Cardiac fibroblast (primary cell): Measurements from ENCODE around the gene ATPAF2.

Experiments used
- DNase-seq, 2 donors: peaks; one replicate each; pipeline versions ENCODE4 v3.0.0 to v3.0.0-alpha.2; 2010; ENCODE audit warnings: low read depth in 2 of 2
- H3K4me3 ChIP-seq, 2 donors: replicated peaks in 1 of 2; 1 replicate in 1 of 2; 2 replicates in 1 of 2; pipeline ENCODE4 v1.5.1; 2011; ENCODE audit warnings: low read depth in 2 of 2, low read length in 2 of 2, mild to moderate bottlenecking in 2 of 2, moderate library complexity in 1 of 2
- CTCF ChIP-seq: IDR thresholded peaks from one replicate; pipeline ENCODE4 v1.5.1; 2011; ENCODE audit warnings: low read depth, mild to moderate bottlenecking, low read length, inconsistent platforms

Gene ATPAF2

GRCh38 chr17:18014006-18014405, 25.0 kb downstream of the ATPAF2 start:
- no peak for DNase-seq
- TF ChIP-seq CTCF: no peak
- no peak overlapping the region for H3K4me3 ChIP-seq

DNA sequence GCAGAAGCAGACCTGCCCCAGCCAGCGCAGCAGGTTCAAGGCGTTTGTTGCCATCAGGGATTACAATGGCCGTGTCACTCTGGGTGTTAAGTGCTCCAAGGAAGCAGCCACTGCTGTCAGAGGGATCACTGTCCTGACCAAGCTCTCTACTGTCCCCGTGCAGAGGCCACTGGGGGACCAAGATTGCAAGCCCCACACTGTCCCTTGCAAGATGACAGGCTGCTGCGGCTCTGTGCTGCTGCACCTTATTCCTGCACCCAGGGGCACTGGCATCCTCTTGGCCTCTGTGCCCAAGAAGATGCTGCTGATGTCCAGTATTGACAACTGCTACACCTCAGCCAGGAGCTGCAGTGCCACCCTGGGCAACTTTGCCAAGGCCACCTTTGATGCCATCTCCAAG, 27.7 kb downstream of the ATPAF2 start:
- H3K4me3 ChIP-seq: no peak overlapping the region
- no peak for TF ChIP-seq CTCF
- DNase-seq: no peak

- DNase-seq: no peak
- no peak overlapping the region for H3K4me3 ChIP-seq
- TF ChIP-seq CTCF: no peak
These were observed 29.2 kb downstream of the ATPAF2 start for GRCh38 chr17:18009609-18010420.

GRCh38 chr17:18008496-18009268, 30.3 kb downstream of the ATPAF2 start:
- H3K4me3 ChIP-seq: no peak overlapping the region
- no peak for TF ChIP-seq CTCF
- DNase-seq: peak in 1 of 2 donors; percentile 74

- DNase-seq: no peak
- TF ChIP-seq CTCF: no peak
- no peak overlapping the region for H3K4me3 ChIP-seq
These were observed 32.3 kb downstream of the ATPAF2 start for GRCh38 chr17:18006495-18007239.

DNA sequence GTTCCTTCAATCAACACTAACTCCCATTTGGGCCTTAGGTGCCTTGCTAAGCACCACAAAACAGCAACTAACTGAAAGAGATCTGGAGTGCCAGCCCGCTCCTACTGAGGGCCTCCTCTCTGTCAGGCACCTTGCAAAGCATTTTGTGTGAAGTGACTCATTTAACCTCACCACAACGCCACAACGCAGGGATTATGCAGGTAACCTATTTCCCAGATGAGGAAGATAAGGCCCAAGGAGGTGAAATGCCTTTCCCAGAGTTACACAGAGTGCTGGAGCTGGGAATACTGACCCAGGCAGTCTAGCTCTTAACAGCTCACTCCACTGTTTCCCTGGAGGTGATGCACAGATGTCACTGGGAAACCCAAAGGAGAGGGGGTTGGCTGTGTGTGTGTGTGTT, 33.5 kb downstream of the ATPAF2 start:
- H3K4me3 ChIP-seq: no peak overlapping the region
- TF ChIP-seq CTCF: no peak
- no peak for DNase-seq
